ENCODE results near the gene USP49. TPM values are rescaled to one million over a fixed set of nuclear protein-coding genes. Genes with fewer than 3 reads are reported as not detected.

The USP49 gene
- total RNA-seq = 1.7 and 2.8 TPM in 2 replicates

GRCh38 chr6:41895300-41896233 lies at the start of gene USP49:
TSS of gene USP49 (minus strand) at chr6:41895375. CDS start at chr6:41806983, 88,392 bp downstream.

GRCh38 chr6:41941280-41942066 lies 46.3 kb upstream of the USP49 start, which contains the start of gene CCND3:
TSS of gene CCND3 (minus strand) at chr6:41941808. CDS start at chr6:41941649, 159 bp downstream.

GRCh38 chr6:41920921-41921711 lies 25.9 kb upstream of the USP49 start, which contains the start of the genes BYSL and MED20:
TSS of gene BYSL (plus strand) at chr6:41921499. CDS start at chr6:41921563, 64 bp downstream.
TSS of gene MED20 (minus strand) at chr6:41921139. CDS start at chr6:41921018, 121 bp downstream.

GRCh38 chr6:41787219-41787917 lies 107.8 kb downstream of the USP49 start, which contains the start of gene TOMM6:
TSS of gene TOMM6 (plus strand) at chr6:41787694. CDS start at chr6:41787698, 4 bp downstream.

GRCh38 chr6:41780551-41781365 lies 114.4 kb downstream of the USP49 start, which contains the start of gene PRICKLE4:
TSS of gene PRICKLE4 (plus strand) at chr6:41780782. CDS start at chr6:41783474, 2,692 bp downstream.

GRCh38 chr6:41779788-41780550 lies 115.2 kb downstream of the USP49 start, which contains the start of gene FRS3:
TSS of gene FRS3 (minus strand) at chr6:41779900. CDS start at chr6:41776987, 2,913 bp downstream.

GRCh38 chr6:41747256-41748101 lies 147.7 kb downstream of the USP49 start, which contains the start of gene PGC:
TSS of gene PGC (minus strand) at chr6:41747397. CDS start at chr6:41747334, 63 bp downstream.

Other genes with a start within 250 kb of the USP49 start
- 2.3 and 3.4 TPM in 2 replicates for gene TFEB, start 159.8 kb downstream of the USP49 start, total RNA-seq
- not detected in 2 replicates for gene PGC, start 148.0 kb downstream of the USP49 start, total RNA-seq
- gene FRS3, start 115.5 kb downstream of the USP49 start, total RNA-seq = 0.63 and 1.1 TPM in 2 replicates
- gene PRICKLE4, start 114.6 kb downstream of the USP49 start, total RNA-seq = 1.3 and 2.0 TPM in 2 replicates
- gene TOMM6, start 107.7 kb downstream of the USP49 start, total RNA-seq = 48.6 and 75.1 TPM in 2 replicates
- 28.0 and 30.4 TPM in 2 replicates for gene MED20, start 25.8 kb upstream of the USP49 start, total RNA-seq
- 33.1 and 41.8 TPM in 2 replicates for gene BYSL, start 26.1 kb upstream of the USP49 start, total RNA-seq
- 40.9 and 76.5 TPM in 2 replicates for gene CCND3, start 46.4 kb upstream of the USP49 start, total RNA-seq
- 15.2 and 20.6 TPM in 2 replicates for gene TAF8, start 155.1 kb upstream of the USP49 start, total RNA-seq
- gene C6orf132, start 247.2 kb upstream of the USP49 start, total RNA-seq = 0.85 TPM in 1 of 2 replicates, not detected in the other